ENCODE data around the gene CTNND2. TPM values are rescaled to one million over a fixed set of nuclear protein-coding genes. Genes with fewer than 3 reads are reported as not detected.

Gene CTNND2
- total RNA-seq, 1 donor from 2014 or later, result 0.29 TPM

DNA sequence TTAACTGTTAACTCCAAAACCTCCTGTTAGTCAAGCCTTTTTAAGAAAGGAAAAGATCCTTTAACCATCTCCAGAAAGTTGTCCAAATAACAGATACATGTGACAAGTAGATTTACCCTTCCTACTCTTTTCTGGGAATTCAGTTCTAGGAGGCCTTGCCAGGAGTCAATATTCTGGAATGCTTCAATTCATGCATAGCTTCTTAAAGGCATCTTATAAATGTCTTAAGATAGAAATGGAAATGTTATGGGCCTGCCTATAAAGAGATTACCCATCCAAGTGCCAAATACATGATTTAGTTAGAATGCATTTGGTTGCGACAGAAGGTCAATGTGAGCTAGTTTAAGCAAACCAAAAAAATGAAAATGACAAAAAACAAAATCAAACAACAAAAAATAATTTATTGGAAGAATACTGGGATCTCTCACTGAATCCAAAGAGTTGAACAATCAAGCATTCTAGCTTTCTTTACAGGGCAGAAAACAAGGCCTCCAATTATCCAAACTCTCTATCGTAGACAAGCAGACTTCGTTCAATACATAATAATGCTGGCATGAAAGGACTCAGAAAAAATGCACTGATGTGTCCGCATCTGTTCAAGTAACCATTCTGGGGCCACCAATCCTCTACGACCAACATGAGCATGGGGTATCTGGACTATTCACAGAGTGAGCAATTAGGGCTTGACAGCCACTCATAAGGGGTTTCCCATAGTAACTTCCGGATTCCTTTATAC is 188.6 kb downstream of the CTNND2 start:
- TF ChIP-seq, protein P1, sequence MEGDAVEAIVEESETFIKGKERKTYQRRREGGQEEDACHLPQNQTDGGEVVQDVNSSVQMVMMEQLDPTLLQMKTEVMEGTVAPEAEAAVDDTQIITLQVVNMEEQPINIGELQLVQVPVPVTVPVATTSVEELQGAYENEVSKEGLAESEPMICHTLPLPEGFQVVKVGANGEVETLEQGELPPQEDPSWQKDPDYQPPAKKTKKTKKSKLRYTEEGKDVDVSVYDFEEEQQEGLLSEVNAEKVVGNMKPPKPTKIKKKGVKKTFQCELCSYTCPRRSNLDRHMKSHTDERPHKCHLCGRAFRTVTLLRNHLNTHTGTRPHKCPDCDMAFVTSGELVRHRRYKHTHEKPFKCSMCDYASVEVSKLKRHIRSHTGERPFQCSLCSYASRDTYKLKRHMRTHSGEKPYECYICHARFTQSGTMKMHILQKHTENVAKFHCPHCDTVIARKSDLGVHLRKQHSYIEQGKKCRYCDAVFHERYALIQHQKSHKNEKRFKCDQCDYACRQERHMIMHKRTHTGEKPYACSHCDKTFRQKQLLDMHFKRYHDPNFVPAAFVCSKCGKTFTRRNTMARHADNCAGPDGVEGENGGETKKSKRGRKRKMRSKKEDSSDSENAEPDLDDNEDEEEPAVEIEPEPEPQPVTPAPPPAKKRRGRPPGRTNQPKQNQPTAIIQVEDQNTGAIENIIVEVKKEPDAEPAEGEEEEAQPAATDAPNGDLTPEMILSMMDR (IDR thresholded peaks at IDR 0.05; ENCODE audit: insufficient read depth, low read length, poor library complexity, severe bottlenecking), result no peak
- no peak overlapping the region for H3K4me3 ChIP-seq (ENCODE audit: low read depth, low read length)
- H3K27me3 ChIP-seq (ENCODE audit: control insufficient read depth, insufficient read depth, low read length), result no peaks in the 10 kb centered on the region
- H3K36me3 ChIP-seq (ENCODE audit: control insufficient read depth, insufficient read depth, low read length), result no peaks in the 10 kb centered on the region
- DNase-seq (ENCODE audit: low read depth), result no peak

DNA sequence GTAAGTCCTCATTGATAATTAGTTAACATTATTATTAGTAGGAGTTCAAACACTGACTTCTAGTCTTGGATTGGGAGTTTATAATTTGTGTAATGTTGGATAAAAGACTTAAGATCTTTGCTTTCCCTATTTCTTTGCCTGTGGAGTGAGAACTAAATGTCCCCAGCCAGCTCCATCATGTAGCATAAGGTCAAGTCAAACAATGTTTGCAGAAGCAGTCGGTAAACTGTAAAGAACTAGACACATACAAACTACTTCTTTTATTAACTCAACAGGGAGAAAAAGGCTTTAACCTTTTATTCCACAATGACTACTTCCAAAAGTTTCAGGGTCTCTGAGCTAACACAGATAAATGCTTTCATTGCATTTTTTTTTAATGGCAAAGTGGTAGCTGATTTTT is 192.3 kb downstream of the CTNND2 start:
- TF ChIP-seq, protein P1 (IDR thresholded peaks at IDR 0.05; ENCODE audit: insufficient read depth, low read length, poor library complexity, severe bottlenecking), result no peak
- no peaks in the 10 kb centered on the region for H3K36me3 ChIP-seq (ENCODE audit: control insufficient read depth, insufficient read depth, low read length)
- H3K27me3 ChIP-seq (ENCODE audit: control insufficient read depth, insufficient read depth, low read length), result no peaks in the 10 kb centered on the region
- no peak overlapping the region for H3K4me3 ChIP-seq (ENCODE audit: low read depth, low read length)
- no peak for DNase-seq (ENCODE audit: low read depth)

DNA sequence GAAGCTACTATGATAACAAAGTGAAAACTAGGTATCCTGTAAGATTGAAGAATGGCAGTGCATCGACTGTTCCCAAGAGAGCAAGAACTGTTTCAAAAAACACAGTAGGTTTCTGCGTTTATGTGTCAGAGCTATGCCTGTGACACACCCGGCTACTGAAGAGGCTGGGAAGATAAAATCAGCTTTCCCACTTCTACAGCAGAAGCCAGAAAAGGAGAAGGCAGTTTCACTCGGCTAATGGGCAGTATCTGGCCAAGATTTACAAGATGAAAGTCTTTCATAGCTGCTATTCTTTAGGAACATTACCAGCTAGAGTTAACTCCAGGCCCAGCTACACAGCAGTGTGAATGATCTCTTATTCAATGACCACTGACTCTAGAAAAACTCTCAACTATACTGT is 195.2 kb downstream of the CTNND2 start:
- no peak overlapping the region for H3K4me3 ChIP-seq (ENCODE audit: low read depth, low read length)
- H3K27me3 ChIP-seq (ENCODE audit: control insufficient read depth, insufficient read depth, low read length), result no peaks in the 10 kb centered on the region
- DNase-seq (ENCODE audit: low read depth), result no peak
- H3K36me3 ChIP-seq (ENCODE audit: control insufficient read depth, insufficient read depth, low read length), result no peaks in the 10 kb centered on the region
- TF ChIP-seq, protein P1 (IDR thresholded peaks at IDR 0.05; ENCODE audit: insufficient read depth, low read length, poor library complexity, severe bottlenecking), result no peak

DNA sequence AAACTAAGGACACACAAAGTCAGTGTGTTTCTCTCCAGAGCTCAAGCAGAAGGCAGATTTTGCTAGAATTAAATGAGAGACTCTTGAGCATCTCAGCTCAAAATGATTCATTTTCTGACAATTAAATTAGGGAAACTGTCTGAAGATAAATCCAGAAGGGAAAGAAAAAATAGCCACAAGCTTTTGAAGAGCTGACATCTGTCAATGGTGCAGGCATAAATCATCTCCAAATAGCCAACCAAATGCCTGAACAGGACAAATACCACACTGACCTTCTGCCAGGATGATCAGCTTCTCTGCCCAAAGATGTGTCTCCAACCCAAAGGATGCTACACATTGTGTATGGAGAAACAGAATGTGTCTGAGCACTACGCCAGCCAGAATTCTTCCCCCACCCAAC is 199.3 kb downstream of the CTNND2 start:
- Histone ChIP-seq H3K4me3 (ENCODE audit: low read depth, low read length) (no peak overlapping the region), H3K27me3 (ENCODE audit: control insufficient read depth, insufficient read depth, low read length) (no peaks in the 10 kb centered on the region), H3K36me3 (ENCODE audit: control insufficient read depth, insufficient read depth, low read length) (no peaks in the 10 kb centered on the region)
- TF ChIP-seq, protein P1 (IDR thresholded peaks at IDR 0.05; ENCODE audit: insufficient read depth, low read length, poor library complexity, severe bottlenecking), result no peak
- DNase-seq (ENCODE audit: low read depth), result no peak

DNA sequence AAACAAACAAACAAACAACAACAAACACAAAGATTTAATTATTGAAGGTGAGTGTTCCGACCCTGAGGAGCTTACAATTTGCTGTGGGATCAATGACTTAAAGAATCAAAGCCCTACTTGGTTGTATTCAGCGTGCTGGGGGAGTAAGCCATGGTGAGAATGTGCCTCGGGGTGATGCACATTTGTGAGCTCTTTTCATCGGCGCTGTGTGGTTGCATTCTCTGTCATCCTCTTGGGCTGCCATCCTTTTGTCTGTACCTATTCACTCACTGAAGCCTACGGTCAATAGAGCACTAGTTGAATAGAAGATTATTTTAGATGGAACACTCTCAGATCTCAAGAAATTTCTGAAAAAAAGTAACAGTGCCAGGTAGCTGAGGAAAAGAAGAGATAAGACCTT is 203.9 kb downstream of the CTNND2 start:
- TF ChIP-seq, protein P1 (IDR thresholded peaks at IDR 0.05; ENCODE audit: insufficient read depth, low read length, poor library complexity, severe bottlenecking), result no peak
- Histone ChIP-seq H3K27me3 (ENCODE audit: control insufficient read depth, insufficient read depth, low read length) (no peaks in the 10 kb centered on the region), H3K4me3 (ENCODE audit: low read depth, low read length) (no peak overlapping the region), H3K36me3 (ENCODE audit: control insufficient read depth, insufficient read depth, low read length) (no peaks in the 10 kb centered on the region)
- DNase-seq (ENCODE audit: low read depth), result no peak

DNA sequence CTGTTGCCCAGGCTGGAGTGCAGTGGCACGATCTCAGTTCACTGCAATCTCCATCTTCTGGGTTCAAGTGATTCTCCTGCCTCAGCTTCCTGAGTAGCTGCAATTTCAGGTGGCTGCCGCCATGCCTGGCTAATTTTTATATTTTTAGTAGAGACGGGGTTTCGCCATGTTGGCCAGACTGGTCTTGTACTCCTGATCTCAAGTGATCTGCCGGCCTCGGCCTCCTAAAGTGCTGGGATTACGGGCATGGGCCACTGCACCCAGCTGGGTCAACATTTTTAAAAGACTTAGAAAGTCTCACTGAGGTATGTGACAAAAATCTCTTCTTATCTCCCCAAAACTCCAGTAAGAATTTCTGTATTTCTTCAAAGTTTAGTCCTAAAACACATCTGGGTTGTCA is 211.6 kb downstream of the CTNND2 start:
- Histone ChIP-seq H3K27me3 (ENCODE audit: control insufficient read depth, insufficient read depth, low read length) (no peaks in the 10 kb centered on the region), H3K36me3 (ENCODE audit: control insufficient read depth, insufficient read depth, low read length) (no peaks in the 10 kb centered on the region), H3K4me3 (ENCODE audit: low read depth, low read length) (no peak overlapping the region)
- DNase-seq (ENCODE audit: low read depth), result no peak
- TF ChIP-seq, protein P1 (IDR thresholded peaks at IDR 0.05; ENCODE audit: insufficient read depth, low read length, poor library complexity, severe bottlenecking), result no peak
